Esophagus muscularis mucosa (tissue), 4 donors: ENCODE results near the gene SORCS2. TPM values are rescaled to one million over a fixed set of nuclear protein-coding genes. Genes with fewer than 3 reads are reported as not detected.
"Not testable (repeated sequence)": the region's sequence is repeated elsewhere in the genome, so short reads cannot be mapped to it uniquely, and the experiment has no call there.

Experiments
- DNase-seq: peaks from one replicate; pipeline ENCODE4 v3.0.0-alpha.2; 2017; ENCODE audit errors: extremely low spot score
- H3K27ac ChIP-seq, 4 donors: fragments of 200-600 bp; sonication (generic); replicated peaks in 1 of 4; 1 replicate in 3 of 4; 2 replicates in 1 of 4; pipeline ENCODE4 v1.5.1; 2016 to 2019; ENCODE audit warnings: mild to moderate bottlenecking in 1 of 4
- H3K27me3 ChIP-seq, 4 donors: fragments of 200-600 bp; sonication (generic); one replicate each; pipeline versions ENCODE4 v1.5.1 to v1.6.0; 2016 to 2019
- H3K36me3 ChIP-seq, 4 donors: fragments of 200-600 bp; sonication (generic); one replicate each; pipeline ENCODE4 v1.5.1; 2016 to 2019
- H3K4me1 ChIP-seq, 4 donors: fragments of 200-600 bp; sonication (generic); one replicate each; pipeline ENCODE4 v1.5.1; 2016 to 2019
- H3K4me3 ChIP-seq, 4 donors: fragments of 200-600 bp; sonication (generic); 1 replicate in 2 of 4; 2 replicates in 2 of 4; pipeline ENCODE4 v1.5.1; 2016 to 2019; ENCODE audit warnings: mild to moderate bottlenecking in 4 of 4, moderate library complexity in 1 of 4
- H3K9me3 ChIP-seq, 4 donors: fragments of 200-600 bp; sonication (generic); 1 replicate in 3 of 4; 2 replicates in 1 of 4; pipeline ENCODE4 v1.5.1; 2016 to 2019
- EP300 ChIP-seq: sonication (generic); formaldehyde crosslinking; IDR thresholded peaks from one replicate; pipeline ENCODE4 v1.6.1; 2017; ENCODE audit warnings: antibody characterized with exemption
- POLR2A ChIP-seq: fragments of 450-650 bp; IDR thresholded peaks from one replicate; pipeline ENCODE4 v1.6.1; 2017; ENCODE audit warnings: antibody characterized with exemption, moderate library complexity, mild to moderate bottlenecking, low read depth
- POLR2AphosphoS5 ChIP-seq, 2 donors: sonication (generic); formaldehyde crosslinking; IDR thresholded peaks; one replicate each; pipeline ENCODE4 v1.6.1; 2017; ENCODE audit warnings: antibody characterized with exemption in 2 of 2
- WGBS: methylation state at CpG from one replicate; pipeline ENCODE4 v1.1.5; 2018; 5-methylcytosine and 5-hydroxymethylcytosine counted together
- intact Hi-C: fragments of 100-400 bp; cut with DNase I; formaldehyde crosslinking; loops from one replicate; pipeline ENCODE4 v1.15.1; 2023
- total RNA-seq, 4 donors: library from RNA; depleted of rRNA; stranded (reverse); fragments of >200 nt; gene quantifications; one replicate each; pipeline versions ENCODE4 v1.1.0 to v1.2.1, GENCODE V29; 2016
- TF ChIP-seq, protein P1 (sequence below), 3 experiments: fragments of 200-600 bp in 2 of 3; fragments of 450-650 bp in 1 of 3; sonication (generic) in 2 of 3; IDR thresholded peaks; one replicate each; pipeline ENCODE4 v1.5.1; 2017 to 2019; ENCODE audit warnings: antibody characterized with exemption in 3 of 3, mild to moderate bottlenecking in 2 of 3, moderate library complexity in 1 of 3

SORCS2 gene
- total RNA-seq, 4 donors from 2014 or later, result 3.3 to 10.1 (median 4.3) TPM

DNA sequence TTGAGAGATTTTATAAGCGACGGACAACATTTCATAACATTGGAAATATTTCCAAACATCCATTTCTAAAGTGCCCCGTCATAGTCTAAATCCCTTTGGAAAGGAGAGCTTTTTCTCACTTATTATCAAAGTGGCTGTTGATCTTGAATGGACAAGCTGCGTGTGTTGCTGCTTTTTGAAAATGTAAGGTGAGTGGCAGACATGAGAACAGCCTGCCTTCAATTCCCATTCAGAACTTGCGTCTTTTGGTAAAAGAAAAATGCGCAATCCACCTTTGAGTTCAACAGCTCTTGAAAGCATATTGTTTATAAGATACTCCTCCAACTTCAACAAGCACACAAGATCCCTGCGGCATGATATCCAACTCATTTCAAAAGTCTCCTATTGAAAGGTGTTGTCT lies 380.6 kb downstream of the SORCS2 start:
- H3K27ac ChIP-seq, result no peak overlapping the region
- intact Hi-C loops, result no loop called here
- H3K9me3 ChIP-seq, result peaks cover 0 to 25% (median 19%) of the 10 kb centered on the region in 4 donors
- no peaks in the 10 kb centered on the region for H3K36me3 ChIP-seq
- DNase-seq, result no peak
- no peaks in the 10 kb centered on the region for H3K4me1 ChIP-seq
- WGBS, result 83% methylated on average over 7 of the region's 7 CpGs
- TF ChIP-seq, protein P1, sequence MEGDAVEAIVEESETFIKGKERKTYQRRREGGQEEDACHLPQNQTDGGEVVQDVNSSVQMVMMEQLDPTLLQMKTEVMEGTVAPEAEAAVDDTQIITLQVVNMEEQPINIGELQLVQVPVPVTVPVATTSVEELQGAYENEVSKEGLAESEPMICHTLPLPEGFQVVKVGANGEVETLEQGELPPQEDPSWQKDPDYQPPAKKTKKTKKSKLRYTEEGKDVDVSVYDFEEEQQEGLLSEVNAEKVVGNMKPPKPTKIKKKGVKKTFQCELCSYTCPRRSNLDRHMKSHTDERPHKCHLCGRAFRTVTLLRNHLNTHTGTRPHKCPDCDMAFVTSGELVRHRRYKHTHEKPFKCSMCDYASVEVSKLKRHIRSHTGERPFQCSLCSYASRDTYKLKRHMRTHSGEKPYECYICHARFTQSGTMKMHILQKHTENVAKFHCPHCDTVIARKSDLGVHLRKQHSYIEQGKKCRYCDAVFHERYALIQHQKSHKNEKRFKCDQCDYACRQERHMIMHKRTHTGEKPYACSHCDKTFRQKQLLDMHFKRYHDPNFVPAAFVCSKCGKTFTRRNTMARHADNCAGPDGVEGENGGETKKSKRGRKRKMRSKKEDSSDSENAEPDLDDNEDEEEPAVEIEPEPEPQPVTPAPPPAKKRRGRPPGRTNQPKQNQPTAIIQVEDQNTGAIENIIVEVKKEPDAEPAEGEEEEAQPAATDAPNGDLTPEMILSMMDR (IDR thresholded peaks at IDR 0.05), result no peak
- TF ChIP-seq POLR2AphosphoS5 (IDR thresholded peaks at IDR 0.05) (no peak), EP300 (no peak), POLR2A (no peak)
- no peak overlapping the region for H3K4me3 ChIP-seq
- no peaks in the 10 kb centered on the region for H3K27me3 ChIP-seq

DNA sequence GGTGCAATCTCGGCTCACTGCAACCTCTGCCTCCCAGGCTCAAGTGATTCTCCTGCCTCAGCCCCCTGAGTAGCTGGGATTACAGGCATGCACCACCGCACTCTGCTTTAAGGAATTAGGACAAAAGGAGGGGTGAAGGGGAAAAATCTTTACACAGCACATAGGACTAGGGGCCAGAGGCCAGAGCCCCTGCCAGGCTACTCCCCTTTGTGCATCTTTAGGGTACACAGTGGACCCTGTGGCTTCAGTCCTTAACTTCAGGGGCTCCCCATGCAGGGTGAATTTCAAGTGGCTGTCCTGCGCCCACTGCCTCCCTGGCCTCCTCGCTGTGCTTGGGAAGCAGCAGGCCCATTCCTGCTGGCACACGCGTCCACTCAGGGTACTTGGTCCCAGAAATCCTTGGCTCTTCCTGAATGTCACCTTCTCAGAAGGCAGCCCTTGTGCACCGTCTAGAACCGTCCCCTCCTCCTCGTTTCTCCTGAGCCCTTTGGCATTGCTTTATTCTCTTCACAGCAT lies 381.3 kb downstream of the SORCS2 start:
- peaks cover 0 to 32% (median 26%) of the 10 kb centered on the region in 4 donors for H3K9me3 ChIP-seq
- DNase-seq, result no peak
- no peaks in the 10 kb centered on the region for H3K36me3 ChIP-seq
- no peaks in the 10 kb centered on the region for H3K4me1 ChIP-seq
- TF ChIP-seq POLR2A (no peak), EP300 (no peak), POLR2AphosphoS5 (IDR thresholded peaks at IDR 0.05) (no peak)
- TF ChIP-seq, protein P1 (IDR thresholded peaks at IDR 0.05), result no peak
- H3K27ac ChIP-seq, result no peak overlapping the region
- no peak overlapping the region for H3K4me3 ChIP-seq
- intact Hi-C loops, result no loop called here
- WGBS, result 87% methylated on average over 9 of the region's 9 CpGs
- no peaks in the 10 kb centered on the region for H3K27me3 ChIP-seq

DNA sequence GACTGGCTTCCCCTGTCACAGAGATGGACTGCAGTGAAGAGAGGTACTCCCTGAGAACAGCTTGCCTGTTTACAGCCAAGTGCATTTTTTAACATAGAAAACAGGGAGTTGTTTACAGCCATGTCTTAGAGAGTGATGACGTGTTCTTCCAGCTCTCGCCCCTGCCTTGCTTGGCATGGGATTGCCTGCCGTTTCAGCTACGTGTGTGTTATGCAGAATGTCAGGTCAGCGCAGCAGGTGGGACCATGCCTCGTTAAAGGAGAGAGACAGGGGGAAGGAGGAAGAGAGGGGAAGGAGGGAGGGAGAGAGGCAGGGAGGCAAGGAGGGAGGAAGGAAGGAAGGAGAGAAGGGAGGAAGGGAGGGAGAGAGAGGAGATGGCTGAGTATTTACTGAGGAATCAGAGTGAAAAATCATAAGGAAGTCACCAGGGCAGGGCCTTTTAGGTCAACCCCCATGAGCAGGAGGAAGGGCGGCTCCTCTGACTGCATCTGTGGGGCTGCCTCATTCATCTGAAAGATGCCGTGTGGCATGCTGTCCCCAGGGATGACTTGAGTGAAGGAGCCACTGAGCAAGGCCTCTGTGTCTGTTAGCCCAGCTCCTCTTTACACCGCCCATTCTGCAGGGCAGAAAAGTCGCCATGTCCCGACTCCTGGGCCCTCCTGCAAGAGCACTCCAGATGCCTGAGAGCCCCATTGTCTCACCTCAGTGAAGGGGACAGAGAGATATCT lies 382.1 kb downstream of the SORCS2 start:
- Histone ChIP-seq H3K27me3 (no peaks in the 10 kb centered on the region), H3K4me1 (no peaks in the 10 kb centered on the region), H3K27ac (no peak overlapping the region), H3K9me3 (peaks cover 0 to 36% (median 28%) of the 10 kb centered on the region in 4 donors), H3K4me3 (no peak overlapping the region), H3K36me3 (no peaks in the 10 kb centered on the region)
- intact Hi-C loops, result no loop called here
- DNase-seq, result no peak
- WGBS, result 82% methylated on average over 11 of the region's 11 CpGs
- TF ChIP-seq POLR2A (no peak), POLR2AphosphoS5 (IDR thresholded peaks at IDR 0.05) (no peak), EP300 (no peak)
- TF ChIP-seq, protein P1 (IDR thresholded peaks at IDR 0.05), result no peak

DNA sequence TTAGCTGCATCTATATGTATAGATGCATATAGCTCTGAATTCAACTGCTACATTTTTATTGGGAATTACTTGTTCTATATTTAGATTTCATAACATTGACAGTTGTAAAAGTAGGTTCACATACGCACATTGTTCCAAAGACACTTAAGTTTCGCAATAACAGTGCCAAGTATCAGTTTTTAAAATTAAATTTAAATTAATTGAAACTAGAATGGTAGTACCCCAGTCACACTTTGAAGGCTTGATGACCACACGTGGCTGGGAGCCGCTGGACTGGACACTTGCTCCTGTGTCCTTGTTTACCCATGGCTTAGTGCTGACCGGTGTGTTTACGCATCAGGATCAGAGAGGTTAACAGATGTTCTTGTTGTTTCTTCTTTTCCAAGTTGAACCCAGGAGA lies 383.1 kb downstream of the SORCS2 start:
- Histone ChIP-seq H3K27me3 (no peaks in the 10 kb centered on the region), H3K9me3 (peaks cover 0 to 36% (median 28%) of the 10 kb centered on the region in 4 donors), H3K4me1 (no peaks in the 10 kb centered on the region), H3K27ac (no peak overlapping the region), H3K36me3 (no peaks in the 10 kb centered on the region), H3K4me3 (no peak overlapping the region)
- intact Hi-C loops, result no loop called here
- DNase-seq, result no peak
- TF ChIP-seq EP300 (no peak), POLR2A (no peak), POLR2AphosphoS5 (IDR thresholded peaks at IDR 0.05) (no peak)
- TF ChIP-seq, protein P1 (IDR thresholded peaks at IDR 0.05), result no peak
- WGBS, result 67% methylated on average over 6 of the region's 6 CpGs

DNA sequence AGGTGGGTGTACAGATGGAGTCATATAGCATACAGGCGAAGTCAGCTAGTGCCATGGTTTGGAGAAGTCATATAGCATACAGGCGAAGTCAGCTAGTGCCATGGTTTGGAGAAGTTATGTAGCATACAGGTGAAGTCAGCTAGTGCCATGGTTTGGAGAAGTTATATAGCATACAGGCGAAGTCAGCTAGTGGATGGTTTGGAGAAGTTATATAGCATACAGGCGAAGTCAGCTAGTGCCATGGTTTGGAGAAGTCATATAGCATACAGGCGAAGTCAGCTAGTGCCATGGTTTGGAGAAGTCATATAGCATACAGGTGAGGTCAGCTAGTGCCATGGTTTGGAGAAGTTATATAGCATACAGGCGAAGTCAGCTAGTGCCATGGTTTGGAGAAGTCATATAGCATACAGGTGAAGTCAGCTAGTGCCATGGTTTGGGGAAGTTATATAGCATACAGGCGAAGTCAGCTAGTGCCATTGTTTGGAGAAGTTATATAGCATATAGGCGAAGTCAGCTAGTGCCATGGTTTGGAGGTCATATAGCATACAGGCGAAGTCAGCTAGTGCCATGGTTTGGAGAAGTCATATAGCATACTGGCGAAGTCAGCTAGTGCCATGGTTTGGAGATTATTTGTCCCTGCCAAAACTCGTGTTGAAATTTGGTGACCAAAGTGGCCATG lies 385.2 kb downstream of the SORCS2 start:
- H3K9me3 ChIP-seq, result peaks cover 0 to 36% (median 28%) of the 10 kb centered on the region in 4 donors
- H3K27me3 ChIP-seq, result not testable (repeated sequence)

More for the DNA sequence above, 385.2 kb downstream of the SORCS2 start:
- 88% methylated on average over 11 of the region's 11 CpGs for WGBS
- DNase-seq, H3K36me3 ChIP-seq, intact Hi-C loops, H3K4me3 ChIP-seq, H3K27ac ChIP-seq, H3K4me1 ChIP-seq: not testable (repeated sequence)
